ENCODE measurements around the gene BANK1.

The BANK1 gene

GRCh38 chr4:102104278-102104677 is 313.7 kb downstream of the BANK1 start:
- FAIRE-seq: no peak
- DNase-seq (ENCODE audit: insufficient read length, low spot score): no peak

DNA sequence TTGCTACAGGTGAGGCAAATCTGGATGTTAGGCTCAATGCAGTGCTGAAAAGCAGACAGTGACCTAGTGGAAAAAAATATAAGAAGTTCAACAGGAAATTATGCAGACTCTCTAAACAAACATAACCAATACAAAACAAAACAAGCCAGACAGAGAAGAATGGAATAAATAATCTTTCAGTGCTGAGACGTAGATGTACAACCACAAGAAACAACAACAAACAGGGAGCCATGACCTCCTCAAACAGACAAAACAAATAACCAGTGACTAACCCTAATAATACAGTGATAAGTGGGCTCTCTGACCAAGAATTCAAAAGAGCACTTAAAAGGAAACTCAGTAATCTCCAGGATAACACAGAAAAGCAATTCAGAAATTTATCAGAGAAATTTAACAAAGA is 315.5 kb downstream of the BANK1 start:
- no peak for FAIRE-seq
- no peak for DNase-seq (ENCODE audit: insufficient read length, low spot score)

- FAIRE-seq (no peak), DNase-seq (ENCODE audit: insufficient read length, low spot score) (no peak)
Observed at GRCh38 chr4:102114118-102114630, 323.6 kb downstream of the BANK1 start.

- no peak for FAIRE-seq
- no peak for DNase-seq (ENCODE audit: insufficient read length, low spot score)
Observed at GRCh38 chr4:102116121-102116520, 325.6 kb downstream of the BANK1 start.

GRCh38 chr4:102120846-102121245 is 330.3 kb downstream of the BANK1 start:
- FAIRE-seq: no peak
- DNase-seq (ENCODE audit: insufficient read length, low spot score): no peak
